Mononuclear cell (primary cell): Measurements from ENCODE around the gene SOBP. TPM values are rescaled to one million over a fixed set of nuclear protein-coding genes. Genes with fewer than 3 reads are reported as not detected.

Source experiments
- H3K27me3 ChIP-seq: 2 replicates; pipeline ENCODE4 v1.6.0; 2011; ENCODE audit warnings: low read length, control low read depth; ENCODE audit not compliant: insufficient read depth
- H3K4me1 ChIP-seq: 2 replicates; pipeline ENCODE4 v1.5.1; 2011; ENCODE audit warnings: mild to moderate bottlenecking, low read length, control low read depth; ENCODE audit not compliant: insufficient read depth
- H3K4me3 ChIP-seq: 2 replicates; pipeline ENCODE4 v1.5.1; 2011; ENCODE audit warnings: mild to moderate bottlenecking, low read length, moderate library complexity
- H3K9me3 ChIP-seq: 2 replicates; pipeline ENCODE4 v1.5.1; 2011; ENCODE audit warnings: low read depth, mild to moderate bottlenecking, control low read depth, low read length
- total RNA-seq: library from RNA; depleted of rRNA; stranded (reverse); fragments of >200 nt; gene quantifications from one replicate; pipeline ENCODE4 v1.2.3, GENCODE V29; 2012

The SOBP gene
- total RNA-seq, 1 donor: 0.10 TPM

DNA sequence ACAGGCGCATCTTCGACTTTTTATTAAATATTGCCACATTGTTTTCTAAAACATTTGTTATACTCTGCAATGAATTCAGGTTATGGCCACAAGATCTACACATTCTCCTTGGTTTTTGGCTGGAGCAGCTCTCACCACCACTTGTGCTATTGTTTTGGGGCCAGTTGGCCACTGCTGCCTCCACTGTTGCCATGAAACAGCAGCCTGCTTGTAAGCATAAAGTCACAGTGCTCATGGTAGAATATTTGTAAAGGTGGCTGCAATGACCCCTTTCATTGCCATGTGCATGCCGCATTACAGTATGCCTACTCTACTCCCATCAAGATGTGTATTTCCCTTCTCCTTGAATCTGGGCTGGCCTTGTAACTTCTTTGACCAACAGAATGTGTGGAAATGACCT is 192.8 kb downstream of the SOBP start:
- no peaks in the 10 kb centered on the region for H3K9me3 ChIP-seq
- H3K4me3 ChIP-seq: no peak overlapping the region
- H3K27me3 ChIP-seq: no peaks in the 10 kb centered on the region
- H3K4me1 ChIP-seq: no peaks in the 10 kb centered on the region

DNA sequence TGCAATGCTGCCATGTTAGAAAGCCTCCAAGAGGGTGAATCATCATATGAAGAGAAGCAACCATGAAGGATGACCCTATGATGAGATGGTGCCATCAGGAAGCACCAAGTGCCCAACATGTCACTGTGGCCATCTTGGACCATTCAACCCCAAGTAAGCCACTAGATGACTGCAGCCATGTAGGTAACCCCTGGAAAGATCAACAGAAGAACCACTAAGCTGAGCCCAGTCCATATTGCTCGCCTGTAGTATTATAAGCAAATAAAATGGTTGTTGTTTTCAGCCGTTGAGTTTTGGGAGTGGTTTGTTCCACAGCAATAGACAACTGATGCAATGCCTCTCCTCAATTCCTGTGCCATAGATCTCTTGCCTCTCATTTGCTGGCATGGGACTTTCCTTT is 193.3 kb downstream of the SOBP start:
- Histone ChIP-seq H3K4me3 (no peak overlapping the region), H3K27me3 (no peaks in the 10 kb centered on the region), H3K4me1 (no peaks in the 10 kb centered on the region), H3K9me3 (no peaks in the 10 kb centered on the region)

DNA sequence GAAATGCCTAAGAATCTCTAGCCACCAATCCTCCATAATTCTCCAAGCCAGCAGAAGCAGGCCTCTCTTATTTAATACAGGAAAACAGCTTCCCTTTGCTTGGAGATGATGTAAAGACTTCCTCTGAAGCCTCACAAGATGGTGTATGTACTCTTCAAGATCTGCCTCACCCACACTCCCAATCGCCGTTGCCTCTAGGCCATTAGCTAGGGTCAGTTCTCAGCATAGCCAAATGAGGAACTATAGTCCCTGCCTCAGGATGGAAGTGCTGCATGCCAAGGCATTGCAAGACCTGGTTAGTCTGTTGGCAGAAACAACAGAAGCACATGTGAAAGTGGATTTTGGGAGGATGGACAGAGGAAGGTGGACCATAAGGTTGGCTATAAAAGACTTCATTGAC is 195.1 kb downstream of the SOBP start:
- H3K4me1 ChIP-seq: no peaks in the 10 kb centered on the region
- no peaks in the 10 kb centered on the region for H3K9me3 ChIP-seq
- H3K27me3 ChIP-seq: no peaks in the 10 kb centered on the region
- H3K4me3 ChIP-seq: no peak overlapping the region

DNA sequence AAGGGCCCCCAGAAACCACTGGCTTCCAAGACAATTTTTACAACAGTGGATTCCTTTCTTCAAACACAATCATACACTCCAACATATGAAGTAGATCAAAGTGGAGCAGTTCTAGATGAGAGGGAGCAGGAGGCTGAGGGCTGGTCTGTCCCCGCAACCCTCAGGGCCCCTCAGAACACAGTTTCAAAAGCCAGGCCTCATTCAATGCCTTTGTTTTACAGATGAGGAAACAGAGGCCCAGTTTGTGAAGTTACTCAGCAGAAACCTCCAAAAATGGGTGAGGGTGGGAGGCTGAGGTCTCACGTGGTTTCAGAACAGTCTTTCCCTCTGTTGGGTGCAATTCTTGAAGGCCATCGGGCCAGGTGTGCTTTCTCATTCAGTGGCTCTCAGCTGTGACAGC is 199.3 kb downstream of the SOBP start:
- no peaks in the 10 kb centered on the region for H3K9me3 ChIP-seq
- no peaks in the 10 kb centered on the region for H3K27me3 ChIP-seq
- no peaks in the 10 kb centered on the region for H3K4me1 ChIP-seq
- H3K4me3 ChIP-seq: no peak overlapping the region

DNA sequence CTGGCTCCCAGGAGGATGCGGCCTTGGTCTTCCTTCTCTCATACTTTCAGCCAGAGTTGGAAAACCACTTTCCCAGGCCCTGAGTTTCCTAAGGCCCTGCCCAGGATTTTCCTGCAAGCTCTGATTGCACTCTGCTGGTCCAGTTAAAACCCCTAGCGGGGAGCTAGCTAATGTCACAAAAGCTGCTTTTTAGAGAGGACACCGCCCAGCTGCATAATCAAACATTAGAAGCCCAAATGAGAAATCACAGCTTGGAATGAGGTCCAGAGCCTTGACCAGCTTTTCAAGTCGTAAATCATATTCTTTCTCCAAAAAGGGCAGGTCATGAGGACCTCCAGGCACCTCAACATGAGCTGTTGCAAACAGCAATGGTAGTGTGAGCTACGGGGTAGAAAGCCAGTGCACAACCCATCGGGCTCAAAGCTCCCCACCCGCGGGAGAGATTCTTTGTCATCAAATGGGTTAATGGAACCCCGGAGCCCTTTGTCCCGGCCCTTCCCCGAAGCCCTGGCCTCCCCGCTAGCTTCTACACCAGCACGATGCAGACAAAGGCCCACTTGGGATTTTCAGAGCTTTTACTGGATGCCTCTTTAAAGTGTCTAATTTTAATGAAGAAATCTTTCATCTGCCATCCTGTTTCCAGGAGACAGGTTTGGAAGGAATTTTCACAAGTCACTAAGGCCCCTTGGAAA is 200.2 kb downstream of the SOBP start:
- no peaks in the 10 kb centered on the region for H3K9me3 ChIP-seq
- H3K4me1 ChIP-seq: no peaks in the 10 kb centered on the region
- no peaks in the 10 kb centered on the region for H3K27me3 ChIP-seq
- H3K4me3 ChIP-seq: no peak overlapping the region

DNA sequence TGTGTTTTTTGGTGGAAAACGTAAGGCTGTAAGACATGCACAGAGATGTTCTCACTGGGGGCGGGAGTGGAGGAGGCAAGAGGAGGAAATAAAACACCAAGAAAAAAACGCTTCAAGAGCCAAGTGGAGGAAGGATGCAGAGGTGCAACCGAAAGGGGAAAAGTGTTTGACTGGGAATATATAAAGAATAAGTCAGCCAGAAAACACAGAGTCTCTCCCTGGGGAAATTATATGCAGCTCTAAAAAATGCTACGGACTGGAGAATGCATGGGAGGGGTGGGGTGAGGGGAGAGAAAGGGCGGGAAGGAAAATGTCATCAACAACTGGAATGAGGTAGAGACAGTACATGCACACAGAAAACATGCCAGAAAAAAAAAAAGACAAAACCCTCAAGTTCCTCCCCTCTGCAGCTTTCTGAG is 200.7 kb downstream of the SOBP start:
- H3K9me3 ChIP-seq: no peaks in the 10 kb centered on the region
- H3K4me1 ChIP-seq: no peaks in the 10 kb centered on the region
- H3K27me3 ChIP-seq: no peaks in the 10 kb centered on the region
- no peak overlapping the region for H3K4me3 ChIP-seq

DNA sequence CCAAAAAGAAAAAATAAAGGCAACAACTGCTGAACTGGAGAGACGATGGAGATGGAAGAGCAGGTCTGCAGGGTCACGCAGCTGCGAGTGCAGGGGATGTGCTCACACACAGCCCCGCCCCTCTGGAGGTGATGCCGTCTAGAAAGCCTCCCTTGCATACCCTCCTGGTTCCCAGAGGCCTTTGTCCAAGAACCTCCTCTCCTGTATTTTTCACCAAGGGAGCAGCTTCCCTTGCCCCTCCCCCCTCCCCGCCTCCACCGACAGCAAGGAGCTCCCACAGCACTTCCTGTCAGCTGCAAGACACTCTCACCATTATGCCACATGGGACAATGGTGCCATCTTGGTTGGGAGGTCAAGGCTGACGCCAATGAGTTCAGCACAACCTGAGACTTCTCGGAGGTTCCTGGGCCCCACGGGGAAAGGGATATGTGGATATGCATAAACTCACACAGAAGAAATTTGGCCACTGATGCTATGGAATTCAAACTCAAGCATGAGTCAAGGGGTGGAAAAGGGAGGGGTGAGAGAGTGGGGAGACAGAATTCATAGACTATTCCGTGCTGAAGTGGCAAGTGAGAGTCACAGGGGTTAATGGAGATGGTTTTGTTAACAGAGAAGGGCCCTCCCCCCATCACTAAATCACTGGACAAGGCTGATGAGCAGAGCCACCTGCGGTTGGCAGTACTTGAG is 201.3 kb downstream of the SOBP start:
- Histone ChIP-seq H3K4me3 (no peak overlapping the region), H3K27me3 (no peaks in the 10 kb centered on the region), H3K4me1 (no peaks in the 10 kb centered on the region), H3K9me3 (no peaks in the 10 kb centered on the region)

DNA sequence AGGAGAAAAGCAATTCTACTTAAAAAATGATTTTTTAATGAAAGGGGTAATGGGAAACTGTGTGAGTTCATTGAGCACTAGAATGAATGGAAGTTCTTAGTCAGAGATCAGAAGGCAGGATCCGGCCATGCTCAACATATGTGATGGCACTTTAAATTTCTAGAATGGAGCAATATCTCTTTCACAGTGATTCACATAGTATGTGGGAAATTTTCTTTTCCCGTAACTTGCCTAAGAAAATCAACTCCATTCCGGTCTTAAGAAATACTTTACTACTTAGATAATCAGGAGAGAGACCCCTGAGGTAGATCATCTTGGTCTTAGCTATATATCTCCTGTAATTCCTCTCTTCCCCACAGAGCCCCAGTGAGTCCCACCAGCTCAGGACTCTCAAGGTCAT is 202.4 kb downstream of the SOBP start:
- H3K4me3 ChIP-seq: no peak overlapping the region
- H3K9me3 ChIP-seq: no peaks in the 10 kb centered on the region
- no peaks in the 10 kb centered on the region for H3K27me3 ChIP-seq
- no peaks in the 10 kb centered on the region for H3K4me1 ChIP-seq

DNA sequence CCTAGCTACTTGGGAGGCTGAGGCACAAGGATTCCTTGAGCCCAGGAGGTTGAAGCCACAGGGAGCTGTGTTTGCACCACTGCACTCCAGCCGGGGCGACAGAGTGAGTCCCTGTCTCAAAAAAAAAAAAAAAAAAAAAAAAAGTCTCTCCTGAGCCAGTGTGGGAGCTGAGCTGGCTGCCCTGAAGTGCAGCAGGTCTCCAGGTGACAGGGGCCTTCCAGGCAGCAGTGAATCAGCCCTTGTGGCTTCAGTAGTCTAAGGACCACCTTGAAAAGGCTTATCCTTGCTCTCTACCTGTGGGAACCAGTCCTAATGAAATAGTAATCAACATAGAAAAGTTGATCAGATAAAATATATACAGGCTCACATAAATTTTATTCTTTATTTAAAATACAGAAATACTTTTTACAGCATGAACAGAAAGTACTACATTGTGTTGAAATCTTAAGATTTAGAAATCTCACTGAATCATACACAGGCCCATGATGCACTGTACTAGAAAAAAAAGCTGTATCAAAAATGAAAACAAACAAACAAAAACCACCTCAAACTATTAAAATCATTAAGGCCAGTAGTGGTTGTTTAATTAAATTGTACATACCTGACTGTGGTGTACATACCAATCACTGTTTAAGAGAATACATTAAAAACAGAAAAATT is 205.3 kb downstream of the SOBP start:
- no peaks in the 10 kb centered on the region for H3K27me3 ChIP-seq
- no peak overlapping the region for H3K4me3 ChIP-seq
- H3K4me1 ChIP-seq: no peaks in the 10 kb centered on the region
- H3K9me3 ChIP-seq: no peaks in the 10 kb centered on the region

DNA sequence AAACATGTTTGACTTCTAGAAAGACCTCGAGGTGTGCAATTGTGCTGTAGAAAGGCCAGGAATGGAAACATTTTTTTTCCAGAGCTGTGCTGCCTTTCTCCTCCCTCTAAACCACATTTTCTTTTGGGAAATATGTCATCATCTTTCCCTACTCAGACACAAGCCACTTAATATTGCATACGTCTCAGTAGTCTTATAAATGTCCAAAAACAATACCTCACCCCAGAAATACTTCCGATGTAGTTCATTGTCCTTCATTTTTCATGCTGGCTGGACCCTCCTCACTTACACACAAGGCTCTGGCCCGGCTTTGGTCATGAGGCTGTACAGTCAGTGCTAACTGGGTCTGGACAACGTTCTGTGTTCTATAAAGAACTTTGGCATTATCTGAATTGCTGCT is 207.8 kb downstream of the SOBP start:
- H3K27me3 ChIP-seq: no peaks in the 10 kb centered on the region

DNA sequence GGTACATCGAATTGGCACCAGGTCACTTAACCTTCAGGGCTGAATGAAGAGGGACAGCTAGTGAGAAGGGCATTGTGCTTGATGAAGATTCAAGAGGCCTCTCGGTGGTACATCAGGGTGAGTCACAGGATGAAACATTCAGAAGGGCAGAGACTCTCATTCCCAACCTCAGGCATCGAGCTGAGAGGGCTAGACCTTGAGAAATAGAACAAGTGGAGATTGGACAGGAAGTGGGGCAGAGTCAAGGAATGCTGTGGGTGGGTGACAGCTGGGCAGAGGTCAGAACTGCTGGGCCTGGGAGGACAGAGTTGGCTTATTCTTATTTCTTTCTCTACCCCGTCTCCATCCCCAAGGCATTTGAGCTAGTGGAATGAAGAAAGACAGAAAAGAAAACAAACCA is 208.2 kb downstream of the SOBP start:
- Histone ChIP-seq H3K4me3 (no peak overlapping the region), H3K4me1 (no peaks in the 10 kb centered on the region), H3K9me3 (no peaks in the 10 kb centered on the region), H3K27me3 (no peaks in the 10 kb centered on the region)

More for the DNA sequence above, 207.8 kb downstream of the SOBP start:
- Histone ChIP-seq H3K4me3 (no peak overlapping the region), H3K9me3 (no peaks in the 10 kb centered on the region), H3K4me1 (no peaks in the 10 kb centered on the region)

DNA sequence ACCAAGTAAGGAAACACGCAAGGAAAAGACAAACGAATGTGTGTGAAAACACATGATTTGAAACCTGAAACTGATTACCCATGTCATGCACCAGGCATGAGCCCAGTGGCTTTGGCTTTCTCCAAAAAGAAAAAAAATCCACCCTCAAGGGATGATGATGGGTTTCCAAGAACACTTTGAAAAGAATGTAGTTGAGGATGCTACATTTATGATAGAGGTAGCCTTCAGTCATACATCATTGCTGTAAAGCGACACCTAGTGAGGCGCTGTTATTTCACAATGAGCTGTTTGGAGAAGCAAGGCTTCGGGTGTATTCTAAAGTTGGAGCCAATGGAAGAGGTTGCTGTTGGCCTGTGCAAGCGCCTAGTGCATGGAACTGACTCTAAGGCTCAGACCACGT is 209.3 kb downstream of the SOBP start:
- Histone ChIP-seq H3K4me1 (peaks cover under 1% of the 10 kb centered on the region), H3K27me3 (no peaks in the 10 kb centered on the region), H3K4me3 (no peak overlapping the region), H3K9me3 (no peaks in the 10 kb centered on the region)

DNA sequence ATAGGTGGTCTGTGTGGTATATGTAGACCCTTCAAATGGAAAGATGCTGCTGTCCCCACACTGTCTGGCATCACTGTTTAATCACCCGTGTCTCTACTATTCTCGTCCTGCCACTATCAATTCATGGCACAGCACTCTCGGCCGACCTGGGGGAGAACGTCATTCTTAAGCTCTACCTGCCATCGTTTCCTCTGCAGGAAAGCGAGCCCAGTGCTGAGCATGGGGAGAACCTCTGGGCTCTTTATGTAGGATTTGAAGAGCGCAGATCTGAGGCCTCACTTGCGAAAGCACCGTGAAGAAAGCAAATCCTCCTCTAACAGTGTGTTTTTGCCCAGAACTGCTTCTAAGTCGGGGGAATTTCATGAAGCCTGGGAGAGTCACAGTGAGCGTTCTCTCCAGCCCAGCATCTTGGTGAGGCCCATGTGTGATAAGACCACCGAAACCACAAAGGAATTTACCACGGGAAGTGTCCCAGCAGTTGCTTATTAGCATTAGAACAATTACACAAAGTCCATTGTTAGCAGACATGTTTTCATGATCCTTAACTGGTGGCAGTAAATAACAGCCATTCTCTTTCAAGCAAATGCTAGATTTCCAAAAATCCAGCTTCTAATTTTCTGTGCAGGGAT is 209.9 kb downstream of the SOBP start:
- H3K9me3 ChIP-seq: no peaks in the 10 kb centered on the region
- H3K4me1 ChIP-seq: peaks cover 5% of the 10 kb centered on the region
- no peak overlapping the region for H3K4me3 ChIP-seq
- H3K27me3 ChIP-seq: no peaks in the 10 kb centered on the region

DNA sequence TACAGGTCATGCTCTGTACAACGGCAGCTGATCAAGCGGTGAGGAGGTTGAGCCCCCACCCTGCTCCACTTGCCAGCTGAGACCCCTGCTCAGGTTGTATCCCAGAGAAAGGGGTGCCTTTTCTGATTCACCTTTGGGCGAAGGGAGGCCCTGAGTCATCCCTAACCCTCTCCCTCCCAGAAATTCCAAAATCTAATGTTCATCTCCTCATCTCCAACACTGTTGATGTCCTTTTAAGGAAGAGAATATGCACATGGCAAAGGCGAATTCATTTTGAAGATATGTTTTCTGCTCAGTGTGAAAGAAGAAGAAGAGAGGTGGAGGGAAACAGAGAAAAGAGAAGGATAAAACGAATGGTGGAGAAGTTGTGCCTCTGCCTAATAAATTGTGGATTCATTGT is 213.7 kb downstream of the SOBP start:
- Histone ChIP-seq H3K27me3 (no peaks in the 10 kb centered on the region), H3K9me3 (no peaks in the 10 kb centered on the region), H3K4me1 (peaks cover 5% of the 10 kb centered on the region), H3K4me3 (no peak overlapping the region)

DNA sequence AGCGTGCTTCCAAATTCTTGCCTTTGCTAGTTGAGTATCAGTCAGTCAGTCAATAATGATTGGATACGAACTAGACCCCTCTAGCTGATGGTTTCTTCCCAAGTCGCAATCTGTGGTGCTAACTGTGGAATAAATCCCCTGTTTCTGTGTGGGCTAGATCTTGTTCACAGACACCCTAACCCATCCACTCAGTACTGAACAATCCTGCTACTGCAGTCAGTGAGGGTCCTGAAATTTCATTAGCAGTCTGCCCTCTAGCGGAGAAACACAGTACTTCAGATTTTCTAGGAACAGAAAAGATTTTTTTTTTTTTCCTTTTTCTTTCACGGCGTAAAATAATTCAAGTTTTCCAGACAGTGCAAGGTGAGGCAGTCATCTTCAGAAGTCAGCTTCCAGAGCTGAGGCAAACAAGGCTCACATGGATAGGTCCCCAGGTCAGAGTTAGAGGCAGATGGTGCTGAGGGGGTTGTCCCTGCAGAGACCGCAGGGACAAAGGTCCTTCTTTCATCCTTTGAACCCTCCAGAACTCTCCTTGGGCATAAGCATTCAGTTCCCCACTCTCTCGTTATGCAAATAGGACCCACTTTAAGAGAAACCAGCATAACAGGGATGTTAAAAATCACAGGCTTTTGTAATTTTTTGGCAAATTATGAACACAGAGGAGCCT is 214.6 kb downstream of the SOBP start:
- Histone ChIP-seq H3K9me3 (no peaks in the 10 kb centered on the region), H3K4me1 (peaks cover 5% of the 10 kb centered on the region), H3K4me3 (no peak overlapping the region), H3K27me3 (no peaks in the 10 kb centered on the region)
